Uterus (tissue), 2 donors: ENCODE measurements around the gene UGGT2.

Experiments
- CTCF ChIP-seq, 4 experiments: fragments of 200-600 bp in 2 of 4; fragments of 450-650 bp in 2 of 4; sonication (generic) in 2 of 4; IDR thresholded peaks; one replicate each; pipeline ENCODE4 v1.5.1; 2016 to 2019; ENCODE audit warnings: antibody characterized with exemption in 4 of 4, mild to moderate bottlenecking in 2 of 4, moderate library complexity in 1 of 4
- POLR2A ChIP-seq, 2 donors: fragments of 450-650 bp; IDR thresholded peaks; one replicate each; pipeline ENCODE4 v1.6.1; 2016; ENCODE audit warnings: antibody characterized with exemption in 2 of 2, mild to moderate bottlenecking in 1 of 2, moderate library complexity in 1 of 2

DNA sequence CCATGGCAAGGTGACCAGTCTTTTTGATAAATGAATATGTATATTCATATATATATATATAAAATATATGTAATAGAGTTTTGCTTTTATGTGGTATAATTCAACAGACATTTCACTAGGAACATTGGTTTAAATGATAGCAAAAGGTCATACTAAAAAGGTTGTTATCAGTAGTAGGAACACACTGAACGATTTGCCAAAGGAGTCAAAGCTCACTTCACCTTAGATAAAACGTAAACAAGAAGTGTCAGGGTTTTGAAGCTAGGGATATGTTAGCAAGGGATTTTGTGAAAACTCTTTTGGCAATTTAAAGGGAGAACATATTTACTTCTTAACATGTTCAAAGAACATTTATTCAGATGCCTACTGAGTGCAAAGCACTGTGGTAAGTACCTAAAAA is 28.7 kb upstream of the UGGT2 start:
- no peak for TF ChIP-seq CTCF (IDR thresholded peaks at IDR 0.05)
- TF ChIP-seq POLR2A (IDR thresholded peaks at IDR 0.05), result no peak
